IMR-90 (cell line): ENCODE measurements around the gene CLEC1A. TPM values are rescaled to one million over a fixed set of nuclear protein-coding genes. Genes with fewer than 3 reads are reported as not detected.

ENCODE experiments used
- ATAC-seq: fragments of 200-7000 bp; cut with Tn5 transposase; 2 replicates; pipeline ENCODE4 v1.9.1; 2020; ENCODE audit warnings: low read depth, mild to moderate bottlenecking, moderate library complexity
- BruUV-seq: library from RNA; stranded (reverse); fragments of 400-500 nt; replicated peaks from 2 replicates; lab custom pipeline; 2021; lab: Mats Ljungman, UMichigan
- CTCF ChIA-PET: fragments of 300-600 bp; formaldehyde crosslinking; extraction: SDS; loops from one replicate; lab custom pipeline; 2021; ENCODE audit warnings: antibody characterized with exemption; lab: Yijun Ruan, JAX
- POLR2A ChIA-PET: fragments of 300-600 bp; sonication (Branson Sonifier 250); formaldehyde crosslinking; loops from one replicate; lab custom pipeline; 2022; ENCODE audit warnings: antibody characterized with exemption; ENCODE audit not compliant: unreplicated experiment; lab: Charles Lee
- DNase-seq: peaks from one replicate; pipeline ENCODE4 v3.0.0; 2013
- H2AFZ ChIP-seq: replicated peaks from 2 replicates; pipeline ENCODE3; 2013; ENCODE audit warnings: low read length, mild to moderate bottlenecking; ENCODE audit not compliant: poor library complexity
- H2AK5ac ChIP-seq: 2 replicates; pipeline ENCODE4 v1.6.1; 2013; ENCODE audit warnings: low read depth, low read length, inconsistent platforms
- H2AK9ac ChIP-seq: replicated peaks from 2 replicates; pipeline ENCODE3; 2013; ENCODE audit warnings: mild to moderate bottlenecking, low read depth, low read length, moderate library complexity; ENCODE audit not compliant: poor library complexity
- H2BK120ac ChIP-seq: 2 replicates; pipeline ENCODE4 v1.6.1; 2013; ENCODE audit warnings: low read depth, low read length, inconsistent platforms
- H2BK15ac ChIP-seq: 3 replicates; pipeline ENCODE4 v1.6.1; 2013; ENCODE audit warnings: low read depth, low read length, inconsistent platforms
- H2BK20ac ChIP-seq: 2 replicates; pipeline ENCODE4 v1.6.1; 2013; ENCODE audit warnings: low read depth, mild to moderate bottlenecking, inconsistent platforms, low read length, moderate library complexity
- H2BK5ac ChIP-seq: 2 replicates; pipeline ENCODE4 v1.6.1; 2013; ENCODE audit warnings: mild to moderate bottlenecking, low read depth, low read length, inconsistent platforms; ENCODE audit not compliant: poor library complexity, severe bottlenecking
- H3K14ac ChIP-seq: replicated peaks from 2 replicates; pipeline ENCODE4 v1.6.1; 2013; ENCODE audit warnings: low read depth, low read length, inconsistent platforms
- H3K18ac ChIP-seq: 2 replicates; pipeline ENCODE4 v1.6.1; 2013; ENCODE audit warnings: low read depth, low read length, control low read depth
- H3K23ac ChIP-seq: 2 replicates; pipeline ENCODE4 v1.6.1; 2013; ENCODE audit warnings: low read depth, low read length, inconsistent platforms
- H3K27ac ChIP-seq: 2 replicates; pipeline ENCODE4 v1.5.1; 2013; ENCODE audit warnings: mild to moderate bottlenecking, control low read depth, low read length; ENCODE audit not compliant: insufficient read depth
- H3K27me3 ChIP-seq: 2 replicates; pipeline ENCODE4 v1.6.1; 2013; ENCODE audit warnings: low read length; ENCODE audit not compliant: control insufficient read depth, insufficient read depth
- H3K36me3 ChIP-seq: 2 replicates; pipeline ENCODE4 v1.6.1; 2013; ENCODE audit warnings: low read length, mixed read lengths; ENCODE audit not compliant: control insufficient read depth, insufficient read depth
- H3K4ac ChIP-seq: 2 replicates; pipeline ENCODE4 v1.6.1; 2013; ENCODE audit warnings: low read depth, low read length, inconsistent platforms
- H3K4me1 ChIP-seq: 2 replicates; pipeline ENCODE4 v1.6.1; 2013; ENCODE audit warnings: low read length, mixed read lengths; ENCODE audit not compliant: control insufficient read depth, insufficient read depth
- H3K4me2 ChIP-seq: 2 replicates; pipeline ENCODE4 v1.6.1; 2013; ENCODE audit warnings: low read depth, mild to moderate bottlenecking, control low read depth, low read length, moderate library complexity
- H3K4me3 ChIP-seq: 2 replicates; pipeline ENCODE4 v1.5.1; 2013; ENCODE audit warnings: low read depth, mild to moderate bottlenecking, control low read depth, low read length, moderate library complexity; ENCODE audit not compliant: insufficient read depth
- H3K56ac ChIP-seq: 2 replicates; pipeline ENCODE4 v1.6.1; 2013; ENCODE audit warnings: low read length, inconsistent platforms; ENCODE audit not compliant: insufficient read depth; ENCODE audit errors: extremely low read depth
- H3K79me1 ChIP-seq, 2 experiments: 2 replicates each; pipeline ENCODE4 v1.6.1; 2013; ENCODE audit warnings: low read length in 2 of 2, inconsistent platforms in 1 of 2, low read depth in 1 of 2
- H3K9ac ChIP-seq: 2 replicates; pipeline ENCODE4 v1.6.1; 2013; ENCODE audit warnings: low read depth, low read length, control low read depth
- H3K9me1 ChIP-seq: 2 replicates; pipeline ENCODE4 v1.6.1; 2013; ENCODE audit warnings: low read length, inconsistent platforms; ENCODE audit not compliant: insufficient read depth
- H3K9me3 ChIP-seq: 2 replicates; pipeline ENCODE4 v1.6.1; 2013; ENCODE audit warnings: low read length; ENCODE audit not compliant: control insufficient read depth, insufficient read depth
- H4K20me1 ChIP-seq: 2 replicates; pipeline ENCODE4 v1.6.1; 2013; ENCODE audit warnings: low read length, inconsistent platforms; ENCODE audit not compliant: insufficient read depth
- H4K5ac ChIP-seq: 2 replicates; pipeline ENCODE4 v1.6.1; 2013; ENCODE audit warnings: mild to moderate bottlenecking, low read depth, low read length, control low read depth
- H4K8ac ChIP-seq, 2 experiments: 2 replicates each; pipeline ENCODE4 v1.6.1; 2013; ENCODE audit warnings: low read depth in 2 of 2, low read length in 2 of 2, control low read depth in 1 of 2, inconsistent platforms in 1 of 2
- H4K91ac ChIP-seq: 2 replicates; pipeline ENCODE4 v1.6.1; 2013; ENCODE audit warnings: low read depth, low read length, inconsistent platforms; ENCODE audit not compliant: insufficient read depth
- POLR2A ChIP-seq: IDR thresholded peaks from 2 replicates; pipeline ENCODE4 v1.6.1; 2012; ENCODE audit warnings: mild to moderate bottlenecking, low read depth, low read length
- WGBS, 2 experiments: methylation state at CpG; one replicate each; pipeline versions ENCODE4 v1.1.5 to v1.1.7; 2013; ENCODE audit warnings: missing lambda C conversion rate in 2 of 2; ENCODE audit not compliant: insufficient read length in 1 of 2; ENCODE audit errors: extremely low coverage in 2 of 2; 5-methylcytosine and 5-hydroxymethylcytosine counted together
- dilution Hi-C: fragments of 300-500 bp; cut with HindIII; formaldehyde crosslinking; loops from one replicate; pipeline ENCODE4 v1.14.3; 2018; ENCODE audit warnings: low sequenced_read_pairs; ENCODE audit not compliant: unreplicated experiment
- in situ Hi-C: fragments of 300-500 bp; cut with MboI; formaldehyde crosslinking; loops from 3 replicates; pipeline ENCODE4 v1.14.3; 2019; ENCODE audit warnings: low sequenced_read_pairs, inconsistent platforms, mixed read lengths
- intact Hi-C: fragments of 100-400 bp; cut with micrococcal nuclease; formaldehyde crosslinking; loops from 2 replicates; pipeline ENCODE4 v1.10.0; 2022
- polyA plus RNA-seq, 3 experiments: library from polyadenylated mRNA; depleted of rRNA; stranded (reverse); fragments of >200 nt; gene quantifications; 2 replicates each; pipeline ENCODE4 v1.2.3, GENCODE V29; 2012; ENCODE audit warnings: low replicate concordance in 1 of 3
- total RNA-seq: library from RNA; depleted of rRNA; stranded (reverse); fragments of >200 nt; gene quantifications from 2 replicates; pipeline ENCODE4 v1.2.3, GENCODE V29; 2012

The CLEC1A gene
- total and polyA plus RNA-seq, 2 of the 4 experiments (the other 2 are of a cell fraction): not detected

GRCh38 chr12:10067264-10067663 lies 31.5 kb downstream of the CLEC1A start:
- Histone ChIP-seq H3K56ac (no peak overlapping the region), H2AK5ac (no peak overlapping the region), H4K91ac (no peak overlapping the region), H4K5ac (no peak overlapping the region), H2BK20ac (no peak overlapping the region), H3K4me3 (no peak overlapping the region), H4K20me1 (no peaks in the 10 kb centered on the region), H3K36me3 (no peaks in the 10 kb centered on the region), H3K14ac (no peak overlapping the region), H2BK120ac (no peak overlapping the region; the same call in 1 of the 2 replicates), H3K4ac (no peak overlapping the region), H3K9ac (no peak overlapping the region), H3K9me3 (no peaks in the 10 kb centered on the region), H3K9me1 (0 out of 2 replicates have a peak, but pooled peaks cover 3% of the 10 kb centered on the region), H3K4me1 (peaks cover 4% of the 10 kb centered on the region), H2AK9ac (no peak overlapping the region), H3K18ac (no peak overlapping the region; the same call in 1 of the 2 replicates), H3K23ac (no peak overlapping the region), H2BK15ac (no peak overlapping the region), H3K27ac (no peak overlapping the region), H2BK5ac (no peak overlapping the region), H2AFZ (no peak overlapping the region), H3K4me2 (peak overlapping the region; percentile 24), H4K8ac (no peak overlapping the region), H3K27me3 (no peaks in the 10 kb centered on the region), H3K79me1 (no peaks in the 10 kb centered on the region)
- BruUV-seq: no TSS peak
- ChIA-PET POLR2A (no interaction called here), CTCF (interaction anchor here (0.6 kb wide), 2 partner anchors 92 to 117 kb away, joined by 3 read pairs; no protein-coding TSS in a partner anchor)
- TF ChIP-seq POLR2A: no peak
- dilution Hi-C loops (no loop called here), in situ Hi-C loops (no loop called here), intact Hi-C loops (no loop called here)
- WGBS, 2 experiments: no CpG with 5 or more reads among the region's 4 CpGs
- ATAC-seq (no peak), DNase-seq (no peak)
